ENCODE measurements around the gene SDHAF3. TPM values are rescaled to one million over a fixed set of nuclear protein-coding genes. Genes with fewer than 3 reads are reported as not detected.

SDHAF3 gene
- total and polyA plus RNA-seq, 2 donors, result 23.1 to 23.9 TPM

DNA sequence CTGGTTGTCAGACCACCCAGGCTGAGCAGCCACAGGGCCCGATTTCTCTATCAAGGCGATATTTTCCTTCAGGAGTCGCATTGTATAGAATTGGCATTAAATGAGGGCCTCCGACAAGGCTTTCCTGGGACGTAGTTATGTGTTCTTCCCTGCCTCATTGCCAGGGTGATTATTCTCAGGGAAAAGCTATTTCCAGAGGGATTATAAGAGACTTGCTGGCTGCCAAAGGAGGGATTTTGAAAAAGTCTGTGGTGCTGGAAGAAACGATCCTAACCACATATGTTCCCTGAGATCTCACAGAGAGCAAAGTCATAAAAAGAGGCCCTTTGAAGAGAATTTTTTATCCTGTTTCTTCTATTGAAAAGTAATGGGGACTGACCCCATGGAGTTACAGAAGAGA lies 27.7 kb upstream of the SDHAF3 start:
- H3K4me3 ChIP-seq (ENCODE audit: low read length in 2 of 2), result no peak overlapping the region
- WGBS, result 89% methylated on average over 6 of the region's 6 CpGs
- H3K9me3 ChIP-seq (ENCODE audit: control insufficient read depth in 2 of 2, insufficient read depth in 1 of 2, low read length in 1 of 2), result no peaks in the 10 kb centered on the region
- no peaks in the 10 kb centered on the region for H3K36me3 ChIP-seq (ENCODE audit: control insufficient read depth in 2 of 2, insufficient read depth in 2 of 2, low read length in 1 of 2)
- DNase-seq (ENCODE audit: low read depth in 6 of 9, low spot score in 9 of 9), result no peak
- H3K4me1 ChIP-seq (ENCODE audit: control insufficient read depth in 2 of 2, insufficient read depth in 2 of 2, low read length in 2 of 2), result no peaks in the 10 kb centered on the region
- H3K27ac ChIP-seq (ENCODE audit: low read depth in 1 of 2, low read length in 1 of 2), result no peak overlapping the region
- no peaks in the 10 kb centered on the region for H3K27me3 ChIP-seq (ENCODE audit: control insufficient read depth in 2 of 2, insufficient read depth in 1 of 2, low read length in 1 of 2)

GRCh38 chr7:97090761-97091353 lies 26.6 kb upstream of the SDHAF3 start:
- H3K27ac ChIP-seq (ENCODE audit: low read depth in 1 of 2, low read length in 1 of 2), result no peak overlapping the region

GRCh38 chr7:97094284-97094930 lies 23.1 kb upstream of the SDHAF3 start:
- 70% methylated on average over 3 of the region's 3 CpGs for WGBS
- Histone ChIP-seq H3K36me3 (ENCODE audit: control insufficient read depth in 2 of 2, insufficient read depth in 2 of 2, low read length in 1 of 2) (no peaks in the 10 kb centered on the region), H3K4me1 (ENCODE audit: control insufficient read depth in 2 of 2, insufficient read depth in 2 of 2, low read length in 2 of 2) (no peaks in the 10 kb centered on the region), H3K27me3 (ENCODE audit: control insufficient read depth in 2 of 2, insufficient read depth in 1 of 2, low read length in 1 of 2) (no peaks in the 10 kb centered on the region), H3K9me3 (ENCODE audit: control insufficient read depth in 2 of 2, insufficient read depth in 1 of 2, low read length in 1 of 2) (no peaks in the 10 kb centered on the region), H3K4me3 (ENCODE audit: low read length in 2 of 2) (no peak overlapping the region), H3K27ac (ENCODE audit: low read depth in 1 of 2, low read length in 1 of 2) (no peak overlapping the region)
- DNase-seq (ENCODE audit: low read depth in 6 of 9, low spot score in 9 of 9), result no peak

More at GRCh38 chr7:97090761-97091353, 26.6 kb upstream of the SDHAF3 start:
- no peaks in the 10 kb centered on the region for H3K27me3 ChIP-seq (ENCODE audit: control insufficient read depth in 2 of 2, insufficient read depth in 1 of 2, low read length in 1 of 2)
- H3K4me1 ChIP-seq (ENCODE audit: control insufficient read depth in 2 of 2, insufficient read depth in 2 of 2, low read length in 2 of 2), result no peaks in the 10 kb centered on the region
- no peak for DNase-seq (ENCODE audit: low read depth in 6 of 9, low spot score in 9 of 9)
- H3K9me3 ChIP-seq (ENCODE audit: control insufficient read depth in 2 of 2, insufficient read depth in 1 of 2, low read length in 1 of 2), result no peaks in the 10 kb centered on the region
- no peak overlapping the region for H3K4me3 ChIP-seq (ENCODE audit: low read length in 2 of 2)
- WGBS, result 95% methylated on average over 1 of the region's 1 CpG
- no peaks in the 10 kb centered on the region for H3K36me3 ChIP-seq (ENCODE audit: control insufficient read depth in 2 of 2, insufficient read depth in 2 of 2, low read length in 1 of 2)

- Histone ChIP-seq H3K27ac (ENCODE audit: low read depth in 1 of 2, low read length in 1 of 2) (no peak overlapping the region), H3K4me1 (ENCODE audit: control insufficient read depth in 2 of 2, insufficient read depth in 2 of 2, low read length in 2 of 2) (no peaks in the 10 kb centered on the region), H3K27me3 (ENCODE audit: control insufficient read depth in 2 of 2, insufficient read depth in 1 of 2, low read length in 1 of 2) (no peaks in the 10 kb centered on the region), H3K9me3 (ENCODE audit: control insufficient read depth in 2 of 2, insufficient read depth in 1 of 2, low read length in 1 of 2) (no peaks in the 10 kb centered on the region), H3K4me3 (ENCODE audit: low read length in 2 of 2) (no peak overlapping the region), H3K36me3 (ENCODE audit: control insufficient read depth in 2 of 2, insufficient read depth in 2 of 2, low read length in 1 of 2) (no peaks in the 10 kb centered on the region)
- WGBS, result 93% methylated on average over 2 of the region's 2 CpGs
- DNase-seq (ENCODE audit: low read depth in 6 of 9, low spot score in 9 of 9), result no peak
Measured at GRCh38 chr7:97096037-97096436, 21.5 kb upstream of the SDHAF3 start.

GRCh38 chr7:97096661-97097060 lies 20.8 kb upstream of the SDHAF3 start:
- H3K27me3 ChIP-seq (ENCODE audit: control insufficient read depth in 2 of 2, insufficient read depth in 1 of 2, low read length in 1 of 2), result no peaks in the 10 kb centered on the region
- 95% methylated on average over 4 of the region's 4 CpGs for WGBS
- no peaks in the 10 kb centered on the region for H3K9me3 ChIP-seq (ENCODE audit: control insufficient read depth in 2 of 2, insufficient read depth in 1 of 2, low read length in 1 of 2)
- H3K4me1 ChIP-seq (ENCODE audit: control insufficient read depth in 2 of 2, insufficient read depth in 2 of 2, low read length in 2 of 2), result no peaks in the 10 kb centered on the region
- no peak for DNase-seq (ENCODE audit: low read depth in 6 of 9, low spot score in 9 of 9)
- no peak overlapping the region for H3K4me3 ChIP-seq (ENCODE audit: low read length in 2 of 2)
- H3K27ac ChIP-seq (ENCODE audit: low read depth in 1 of 2, low read length in 1 of 2), result no peak overlapping the region
- no peaks in the 10 kb centered on the region for H3K36me3 ChIP-seq (ENCODE audit: control insufficient read depth in 2 of 2, insufficient read depth in 2 of 2, low read length in 1 of 2)

DNA sequence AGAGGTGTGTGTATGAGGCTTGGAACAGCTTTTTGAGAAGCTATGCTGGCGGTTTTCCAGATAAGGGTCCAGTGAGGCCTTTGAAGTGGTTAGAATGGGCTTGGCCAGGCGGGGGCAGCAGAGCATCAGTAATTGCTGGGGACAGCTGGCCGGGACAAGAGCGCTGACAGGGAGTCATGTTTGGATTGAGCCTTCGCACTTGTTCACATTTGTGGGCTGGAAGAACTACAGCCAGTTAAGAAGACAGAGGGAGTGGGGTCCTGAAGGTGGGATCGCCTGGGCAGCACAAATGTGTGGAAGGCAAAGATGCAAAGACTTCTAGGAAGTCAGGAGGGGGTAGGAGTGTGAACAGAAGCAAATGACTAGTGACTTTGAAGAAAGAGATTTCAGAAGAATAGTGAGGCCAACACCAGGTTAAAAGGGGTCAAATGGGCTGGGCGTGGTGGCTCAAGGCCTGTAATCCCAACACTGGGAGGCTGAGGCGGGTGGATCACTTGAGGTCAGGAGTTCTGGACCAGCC lies 12.7 kb upstream of the SDHAF3 start:
- WGBS, result 32% methylated on average over 8 of the region's 8 CpGs

GRCh38 chr7:97107192-97107800 lies 10.2 kb upstream of the SDHAF3 start:
- H3K27ac ChIP-seq (ENCODE audit: low read depth in 1 of 2, low read length in 1 of 2), result no peak overlapping the region
- H3K4me3 ChIP-seq (ENCODE audit: low read length in 2 of 2), result no peak overlapping the region
- H3K9me3 ChIP-seq (ENCODE audit: control insufficient read depth in 2 of 2, insufficient read depth in 1 of 2, low read length in 1 of 2), result no peaks in the 10 kb centered on the region
- peaks cover 0 to 4% of the 10 kb centered on the region in 2 donors for H3K27me3 ChIP-seq (ENCODE audit: control insufficient read depth in 2 of 2, insufficient read depth in 1 of 2, low read length in 1 of 2)
- no peaks in the 10 kb centered on the region for H3K36me3 ChIP-seq (ENCODE audit: control insufficient read depth in 2 of 2, insufficient read depth in 2 of 2, low read length in 1 of 2)
- DNase-seq (ENCODE audit: low read depth in 6 of 9, low spot score in 9 of 9), result no peak
- no peaks in the 10 kb centered on the region for H3K4me1 ChIP-seq (ENCODE audit: control insufficient read depth in 2 of 2, insufficient read depth in 2 of 2, low read length in 2 of 2)
- WGBS, result 95% methylated on average over 2 of the region's 2 CpGs

More for the DNA sequence above, 12.7 kb upstream of the SDHAF3 start:
- Histone ChIP-seq H3K27me3 (ENCODE audit: control insufficient read depth in 2 of 2, insufficient read depth in 1 of 2, low read length in 1 of 2) (peaks cover 0 to 4% of the 10 kb centered on the region in 2 donors), H3K4me3 (ENCODE audit: low read length in 2 of 2) (no peak overlapping the region), H3K36me3 (ENCODE audit: control insufficient read depth in 2 of 2, insufficient read depth in 2 of 2, low read length in 1 of 2) (no peaks in the 10 kb centered on the region), H3K9me3 (ENCODE audit: control insufficient read depth in 2 of 2, insufficient read depth in 1 of 2, low read length in 1 of 2) (no peaks in the 10 kb centered on the region), H3K27ac (ENCODE audit: low read depth in 1 of 2, low read length in 1 of 2) (no peak overlapping the region), H3K4me1 (ENCODE audit: control insufficient read depth in 2 of 2, insufficient read depth in 2 of 2, low read length in 2 of 2) (no peaks in the 10 kb centered on the region)
- peak in 4 of 9 donors; percentile 23 to 46 (median 32) for DNase-seq (ENCODE audit: low read depth in 6 of 9, low spot score in 9 of 9)

- Histone ChIP-seq H3K27ac (ENCODE audit: low read depth in 1 of 2, low read length in 1 of 2) (no peak overlapping the region), H3K9me3 (ENCODE audit: control insufficient read depth in 2 of 2, insufficient read depth in 1 of 2, low read length in 1 of 2) (no peaks in the 10 kb centered on the region), H3K36me3 (ENCODE audit: control insufficient read depth in 2 of 2, insufficient read depth in 2 of 2, low read length in 1 of 2) (no peaks in the 10 kb centered on the region), H3K27me3 (ENCODE audit: control insufficient read depth in 2 of 2, insufficient read depth in 1 of 2, low read length in 1 of 2) (no peaks in the 10 kb centered on the region), H3K4me3 (ENCODE audit: low read length in 2 of 2) (no peak overlapping the region), H3K4me1 (ENCODE audit: control insufficient read depth in 2 of 2, insufficient read depth in 2 of 2, low read length in 2 of 2) (peaks cover 6 to 12% of the 10 kb centered on the region in 2 donors)
- 78% methylated on average over 5 of the region's 5 CpGs for WGBS
- DNase-seq (ENCODE audit: low read depth in 6 of 9, low spot score in 9 of 9), result peak in 1 of 9 donors; percentile 2
Measured at GRCh38 chr7:97116308-97116707, 1.2 kb upstream of the SDHAF3 start.

- H3K36me3 ChIP-seq (ENCODE audit: control insufficient read depth in 2 of 2, insufficient read depth in 2 of 2, low read length in 1 of 2), result no peaks in the 10 kb centered on the region
- H3K27ac ChIP-seq (ENCODE audit: low read depth in 1 of 2, low read length in 1 of 2), result peak overlapping the region; percentile 74 to 77
- no peaks in the 10 kb centered on the region for H3K9me3 ChIP-seq (ENCODE audit: control insufficient read depth in 2 of 2, insufficient read depth in 1 of 2, low read length in 1 of 2)
- no peaks in the 10 kb centered on the region for H3K27me3 ChIP-seq (ENCODE audit: control insufficient read depth in 2 of 2, insufficient read depth in 1 of 2, low read length in 1 of 2)
- peaks cover 6 to 12% of the 10 kb centered on the region in 2 donors for H3K4me1 ChIP-seq (ENCODE audit: control insufficient read depth in 2 of 2, insufficient read depth in 2 of 2, low read length in 2 of 2)
- 84% methylated on average over 9 of the region's 9 CpGs for WGBS
- DNase-seq (ENCODE audit: low read depth in 6 of 9, low spot score in 9 of 9), result no peak
- H3K4me3 ChIP-seq (ENCODE audit: low read length in 2 of 2), result peak overlapping the region; percentile 87 to 90
Measured at GRCh38 chr7:97117035-97117371, 495 bp upstream of the SDHAF3 start.

All from thymus (tissue), 11 donors.